CD4-positive, alpha-beta T cell treated with Interleukin-4 for 1 hour (primary cell): Measurements from ENCODE around the gene RYR2.
"Not testable (repeated sequence)": the region's sequence is repeated elsewhere in the genome, so short reads cannot be mapped to it uniquely, and the experiment has no call there.

Source experiments
- DNase-seq, 2 donors: peaks; one replicate each; pipeline ENCODE4 v3.0.0-alpha.2; 2020 to 2022

The RYR2 gene

GRCh38 chr1:237091691-237092090, 49.7 kb downstream of the RYR2 start:
- DNase-seq, result no peak

DNA sequence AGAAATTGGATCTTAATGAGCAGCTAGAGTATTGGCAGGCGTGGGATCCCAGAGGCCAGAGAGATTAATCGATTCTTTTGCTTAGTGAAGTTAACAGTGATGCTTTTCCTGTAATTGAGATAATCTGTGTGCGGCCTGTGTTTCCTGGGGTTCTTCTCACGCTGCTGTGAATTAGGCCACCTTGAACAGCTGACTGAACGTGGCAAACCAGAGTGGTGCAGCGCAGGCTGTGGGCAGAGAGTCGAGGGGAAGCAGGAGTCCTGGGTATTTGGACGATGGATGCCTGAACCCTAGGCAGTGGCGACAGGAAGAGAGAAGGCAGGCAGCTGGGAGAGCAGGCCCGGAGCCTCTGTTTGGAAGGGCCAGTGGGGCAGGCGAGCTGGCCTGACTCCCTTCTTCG, 51.7 kb downstream of the RYR2 start:
- no peak for DNase-seq

- no peak for DNase-seq
These were observed 56.6 kb downstream of the RYR2 start for GRCh38 chr1:237098541-237098940.

GRCh38 chr1:237103021-237103420, 61.0 kb downstream of the RYR2 start:
- no peak for DNase-seq

DNA sequence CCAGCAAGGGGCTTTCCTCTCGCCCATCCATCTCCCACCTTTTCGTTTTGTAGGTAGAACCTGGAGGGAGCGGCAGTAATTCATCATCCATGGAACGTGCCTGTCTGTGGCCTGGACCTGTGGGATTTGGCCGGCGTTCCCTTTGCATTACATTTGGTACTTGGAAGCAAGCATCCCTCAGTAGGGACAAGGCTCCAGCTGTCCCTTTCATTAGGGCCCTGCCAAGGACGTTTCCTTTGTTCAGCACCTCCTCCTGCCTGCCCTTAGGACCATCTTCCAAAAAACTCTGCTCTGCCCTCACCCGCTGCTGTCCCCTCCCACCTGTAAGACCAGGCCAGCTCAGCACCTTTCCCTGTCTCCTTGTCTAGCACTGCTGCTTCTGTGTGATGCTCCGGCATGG, 62.1 kb downstream of the RYR2 start:
- DNase-seq, result no peak

DNA sequence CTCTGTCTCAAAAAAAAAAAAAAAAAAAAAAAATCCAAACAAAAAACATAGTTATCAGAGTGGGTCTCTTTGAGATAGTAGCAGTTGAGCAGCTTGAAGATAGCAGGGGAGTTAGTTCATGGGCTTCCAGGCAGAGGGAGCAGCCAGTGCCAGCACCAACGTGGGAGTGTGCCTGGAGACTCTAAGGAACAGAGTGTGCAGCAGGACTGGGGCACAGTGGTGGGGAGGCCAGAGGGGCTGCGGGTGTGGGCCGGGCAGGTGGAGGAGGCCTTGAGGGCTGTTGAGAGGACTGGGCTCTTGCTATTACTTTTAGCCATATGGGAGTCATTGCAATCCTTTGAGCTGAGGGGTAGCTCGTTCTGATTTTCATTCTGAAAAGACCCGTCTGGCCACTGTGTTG, 63.8 kb downstream of the RYR2 start:
- no peak for DNase-seq

- no peak for DNase-seq
These were observed 66.5 kb downstream of the RYR2 start for GRCh38 chr1:237108297-237109040.

GRCh38 chr1:237111807-237112206, 69.8 kb downstream of the RYR2 start:
- DNase-seq, result no peak

DNA sequence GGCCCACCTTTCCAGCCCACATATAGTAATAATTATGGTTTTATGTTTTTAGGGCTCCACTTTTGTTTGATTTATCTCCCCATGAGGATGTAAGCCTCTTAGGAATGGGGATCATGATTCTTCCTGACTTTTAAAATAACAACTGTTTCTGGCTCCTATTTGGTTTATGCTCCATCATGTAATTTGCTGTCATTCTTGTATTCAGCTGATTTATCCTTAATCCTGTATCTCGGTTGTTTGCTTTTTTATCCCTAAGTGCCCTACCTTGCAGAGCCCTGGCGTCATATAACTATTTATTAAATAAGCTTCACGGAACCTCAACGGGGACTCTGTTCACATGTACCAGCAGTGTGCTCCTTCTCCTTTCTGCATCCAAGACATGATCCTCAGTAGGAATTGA, 70.7 kb downstream of the RYR2 start:
- no peak for DNase-seq

GRCh38 chr1:237115035-237115434, 73.1 kb downstream of the RYR2 start:
- DNase-seq, result no peak

- no peak for DNase-seq
These were observed 77.1 kb downstream of the RYR2 start for GRCh38 chr1:237119091-237119490.

DNA sequence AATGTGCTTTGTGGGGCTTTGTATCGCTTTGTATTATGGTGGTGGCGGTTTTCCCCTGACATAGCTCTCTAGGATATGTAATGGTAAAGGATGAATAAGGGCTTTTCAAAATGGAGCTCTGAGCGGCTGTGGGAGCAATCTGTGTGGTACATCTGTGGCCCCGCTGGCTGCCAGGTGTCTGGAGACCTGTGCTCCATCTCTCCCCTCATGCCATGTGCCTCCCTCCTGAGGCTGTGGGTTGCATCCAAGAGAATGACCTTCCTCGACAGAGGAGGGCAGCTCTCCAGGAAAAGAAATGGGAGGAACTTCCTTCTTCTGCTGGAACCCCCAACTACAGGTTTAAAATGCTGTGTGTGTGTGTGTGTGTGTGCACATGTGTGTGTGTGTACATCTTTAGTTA, 78.7 kb downstream of the RYR2 start:
- DNase-seq, result no peak

- no peak for DNase-seq
These were observed 83.0 kb downstream of the RYR2 start for GRCh38 chr1:237124856-237125462.

DNA sequence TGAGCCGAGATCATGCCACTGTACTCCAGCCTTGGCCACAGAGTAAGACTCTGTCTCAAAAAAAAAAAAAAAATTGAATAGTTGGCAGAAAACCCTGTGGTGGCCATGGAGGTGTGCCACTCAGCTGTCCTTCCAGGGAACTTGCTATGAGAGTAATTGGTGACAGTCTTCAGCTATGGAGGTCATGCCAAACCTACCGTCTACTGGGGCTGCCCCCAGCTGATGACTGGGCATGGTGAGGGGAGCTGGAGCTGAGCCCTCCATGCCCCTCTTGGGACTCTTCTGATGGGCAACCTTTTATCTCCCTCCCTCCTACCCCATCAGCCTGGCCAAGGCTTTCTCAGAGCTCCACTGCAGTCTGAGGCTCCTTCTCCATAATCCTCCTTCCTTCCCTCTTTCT, 84.2 kb downstream of the RYR2 start:
- no peak for DNase-seq

DNA sequence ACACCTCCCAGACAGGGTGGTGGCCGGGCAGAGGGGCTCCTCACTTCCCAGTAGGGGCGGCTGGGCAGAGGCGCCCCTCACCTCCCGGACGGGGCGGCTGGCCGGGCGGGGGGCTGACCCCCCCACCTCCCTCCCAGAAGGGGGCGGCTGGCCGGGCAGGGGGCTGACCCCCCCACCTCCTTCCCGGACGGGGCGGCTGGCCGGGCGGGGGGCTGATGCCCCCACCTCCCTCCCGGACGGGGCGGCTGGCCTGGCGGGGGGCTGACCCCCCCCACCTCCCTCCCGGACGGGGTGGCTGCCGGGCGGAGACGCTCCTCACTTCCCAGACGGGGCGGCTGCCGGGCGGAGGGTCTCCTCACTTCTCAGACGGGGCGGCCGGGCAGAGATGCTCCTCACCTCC, 85.3 kb downstream of the RYR2 start:
- not testable (repeated sequence) for DNase-seq

GRCh38 chr1:237133921-237134320, 91.9 kb downstream of the RYR2 start:
- no peak for DNase-seq

DNA sequence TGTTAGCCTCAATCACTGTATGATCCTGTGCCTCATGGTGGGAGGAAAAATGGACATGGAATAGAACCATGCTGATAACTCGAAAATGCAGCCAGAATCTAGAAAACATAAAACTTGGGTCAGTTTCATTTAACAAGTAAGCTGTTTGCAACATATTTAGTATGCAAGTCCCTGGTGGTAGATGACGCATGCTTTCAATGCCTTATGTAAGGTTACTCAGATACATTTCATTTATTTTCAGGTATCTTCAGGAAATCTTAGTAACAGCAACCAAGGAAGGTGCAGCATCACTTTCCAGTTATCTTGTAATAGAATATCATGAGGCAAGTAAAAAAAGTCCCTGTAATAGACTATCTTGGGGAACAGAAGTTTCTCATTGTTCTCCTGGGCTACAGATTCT, 92.9 kb downstream of the RYR2 start:
- no peak for DNase-seq

DNA sequence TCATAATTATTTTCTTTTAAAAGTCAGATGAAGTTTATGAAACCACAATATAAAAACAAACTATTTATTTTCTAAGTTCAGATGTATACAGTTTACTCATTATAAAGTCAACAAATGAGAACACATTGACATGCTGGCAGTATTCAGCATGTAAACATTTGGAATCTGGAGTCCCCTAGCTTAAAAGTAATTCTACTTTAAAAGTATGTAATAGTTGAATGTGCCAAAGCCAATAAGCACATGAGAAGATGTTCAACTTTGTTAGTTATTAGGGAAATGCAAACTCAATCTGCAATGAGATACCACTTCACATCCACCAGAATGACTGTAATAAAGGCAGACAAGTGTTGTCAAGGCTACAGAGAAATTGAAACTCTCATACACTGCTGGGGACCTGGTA, 96.6 kb downstream of the RYR2 start:
- no peak for DNase-seq

GRCh38 chr1:237139732-237140131, 97.7 kb downstream of the RYR2 start:
- DNase-seq, result no peak

GRCh38 chr1:237140986-237141385, 99.0 kb downstream of the RYR2 start:
- no peak for DNase-seq

- DNase-seq, result no peak
These were observed 99.5 kb downstream of the RYR2 start for GRCh38 chr1:237141502-237141901.

DNA sequence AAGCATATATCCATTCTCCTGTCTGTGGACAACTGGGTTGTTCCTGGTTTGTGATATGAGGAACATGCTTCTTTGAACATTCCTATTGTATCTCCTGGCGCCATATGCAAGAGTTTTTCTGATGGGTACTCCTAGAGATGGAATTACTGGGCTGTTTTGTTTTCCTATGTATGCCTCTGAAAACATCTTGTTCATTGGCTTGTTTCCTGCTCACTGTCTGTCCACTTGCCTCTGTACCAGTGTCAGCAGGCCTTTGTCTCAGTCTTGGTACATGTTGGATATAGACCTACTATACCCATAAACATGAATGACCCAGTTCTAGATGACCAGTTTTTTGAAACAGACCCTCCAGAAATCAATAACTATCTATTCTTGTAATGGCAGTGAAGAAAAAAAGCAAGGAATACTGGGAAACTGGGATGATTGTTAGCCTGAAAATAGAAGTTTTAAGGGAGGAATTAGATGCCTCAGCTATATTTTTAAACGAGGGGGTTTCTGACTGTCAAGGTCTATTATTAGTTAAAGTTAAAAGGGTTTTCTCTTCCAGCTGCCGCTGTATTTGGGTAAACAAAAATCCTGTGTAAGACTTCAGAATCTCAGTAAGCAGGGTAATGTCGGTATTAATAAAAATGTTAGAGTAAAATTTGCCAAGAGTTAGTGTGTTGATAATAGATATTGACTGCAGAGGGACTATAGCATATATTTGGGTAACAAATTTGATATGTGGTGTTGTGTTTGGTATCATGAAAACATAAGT, 103.6 kb downstream of the RYR2 start:
- no peak for DNase-seq

- DNase-seq, result no peak
These were observed 104.3 kb downstream of the RYR2 start for GRCh38 chr1:237146241-237146640.

DNA sequence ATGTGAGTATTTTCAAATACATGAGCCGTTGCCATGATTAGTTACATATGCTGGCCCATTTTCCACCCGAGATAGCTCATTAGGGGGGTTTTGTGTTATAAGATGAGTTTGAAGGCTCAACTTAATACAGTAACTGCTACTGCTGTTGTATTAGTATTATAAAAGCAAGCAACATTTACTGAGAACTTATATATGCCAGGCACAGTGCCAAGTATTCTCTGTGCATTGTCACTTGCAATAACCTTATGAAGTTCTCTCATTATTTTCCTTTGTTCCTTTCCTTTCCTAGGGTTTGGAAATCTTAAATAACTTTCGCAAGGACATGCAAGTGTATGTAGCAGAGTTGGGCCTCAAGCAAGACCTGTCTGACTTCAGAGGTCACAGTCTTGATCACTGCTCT, 107.9 kb downstream of the RYR2 start:
- no peak for DNase-seq
